ENCODE measurements around the gene BCORL1. TPM values are rescaled to one million over a fixed set of nuclear protein-coding genes. Genes with fewer than 3 reads are reported as not detected.

The BCORL1 gene
- total RNA-seq, 1 donor from 2014 or later, result 1.7 TPM

DNA sequence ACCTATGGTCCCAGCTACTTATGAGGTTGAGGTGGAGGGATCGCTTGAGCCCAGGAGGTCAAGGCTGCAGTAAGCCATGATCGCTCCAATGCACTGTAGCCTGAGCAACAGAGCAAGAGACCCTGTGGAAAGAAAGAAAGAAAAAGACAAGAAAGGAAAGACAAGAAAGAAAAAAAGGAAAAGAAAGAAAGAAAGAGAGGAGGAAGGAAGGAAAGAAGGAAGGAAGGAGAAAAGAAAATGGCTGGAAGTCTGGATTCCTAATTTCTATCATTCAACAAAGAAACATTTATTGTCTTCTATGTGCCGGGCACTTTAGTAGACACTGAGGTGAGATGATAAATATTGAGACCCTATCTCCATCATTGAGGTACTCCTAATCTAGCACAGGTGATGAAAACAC, 26.8 kb upstream of the BCORL1 start:
- TF ChIP-seq, protein P1, sequence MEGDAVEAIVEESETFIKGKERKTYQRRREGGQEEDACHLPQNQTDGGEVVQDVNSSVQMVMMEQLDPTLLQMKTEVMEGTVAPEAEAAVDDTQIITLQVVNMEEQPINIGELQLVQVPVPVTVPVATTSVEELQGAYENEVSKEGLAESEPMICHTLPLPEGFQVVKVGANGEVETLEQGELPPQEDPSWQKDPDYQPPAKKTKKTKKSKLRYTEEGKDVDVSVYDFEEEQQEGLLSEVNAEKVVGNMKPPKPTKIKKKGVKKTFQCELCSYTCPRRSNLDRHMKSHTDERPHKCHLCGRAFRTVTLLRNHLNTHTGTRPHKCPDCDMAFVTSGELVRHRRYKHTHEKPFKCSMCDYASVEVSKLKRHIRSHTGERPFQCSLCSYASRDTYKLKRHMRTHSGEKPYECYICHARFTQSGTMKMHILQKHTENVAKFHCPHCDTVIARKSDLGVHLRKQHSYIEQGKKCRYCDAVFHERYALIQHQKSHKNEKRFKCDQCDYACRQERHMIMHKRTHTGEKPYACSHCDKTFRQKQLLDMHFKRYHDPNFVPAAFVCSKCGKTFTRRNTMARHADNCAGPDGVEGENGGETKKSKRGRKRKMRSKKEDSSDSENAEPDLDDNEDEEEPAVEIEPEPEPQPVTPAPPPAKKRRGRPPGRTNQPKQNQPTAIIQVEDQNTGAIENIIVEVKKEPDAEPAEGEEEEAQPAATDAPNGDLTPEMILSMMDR (conservative IDR thresholded peaks at IDR 0.05; ENCODE audit: low read depth, low read length), result no peak
- DNase-seq (ENCODE audit: low read depth), result no peak
- no peak overlapping the region for H3K4me3 ChIP-seq (ENCODE audit: low read depth, low read length)

DNA sequence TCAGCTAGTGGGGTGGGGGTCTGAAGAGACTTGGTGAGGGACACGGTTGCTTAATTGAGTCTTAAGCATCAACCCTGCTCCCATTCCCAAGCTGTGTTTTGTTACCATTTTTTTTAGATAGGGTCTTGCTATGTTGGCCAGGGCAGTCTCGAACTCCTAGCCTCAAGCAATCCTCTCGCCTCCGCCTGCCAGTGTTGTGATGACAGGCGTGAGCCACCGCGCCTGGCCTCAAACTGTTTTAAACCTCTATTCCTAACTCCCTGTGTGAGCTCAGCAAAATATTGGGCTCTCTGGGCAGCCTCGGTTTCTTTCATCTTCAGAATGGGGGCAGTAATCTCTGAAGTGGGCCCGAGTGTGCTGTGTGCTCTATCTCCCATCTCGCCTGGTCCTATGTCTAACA, 26.3 kb upstream of the BCORL1 start:
- no peak overlapping the region for H3K4me3 ChIP-seq (ENCODE audit: low read depth, low read length)
- no peak for DNase-seq (ENCODE audit: low read depth)
- TF ChIP-seq, protein P1 (conservative IDR thresholded peaks at IDR 0.05; ENCODE audit: low read depth, low read length), result no peak

DNA sequence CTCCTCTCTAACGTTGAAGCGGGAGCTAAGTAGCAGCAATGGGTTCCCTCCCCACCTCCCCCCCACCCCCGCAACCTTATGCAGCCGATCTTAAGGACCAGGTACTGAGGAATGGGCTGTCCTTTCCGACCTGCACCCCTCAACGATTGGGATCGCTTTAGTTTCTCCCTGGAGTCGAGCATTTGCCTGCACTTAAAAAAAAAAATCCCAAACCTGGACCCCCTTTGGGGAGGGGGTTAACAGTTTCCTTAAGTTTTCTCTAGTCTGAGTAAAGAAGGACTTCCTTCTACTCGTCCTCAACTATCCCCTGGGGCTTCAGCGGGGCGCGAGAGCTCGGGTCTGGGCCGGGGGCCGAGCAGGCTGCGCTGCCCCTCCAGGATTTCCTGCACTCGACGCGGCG, 25.7 kb upstream of the BCORL1 start:
- H3K4me3 ChIP-seq (ENCODE audit: low read depth, low read length), result peak overlapping the region; percentile 49
- TF ChIP-seq, protein P1 (conservative IDR thresholded peaks at IDR 0.05; ENCODE audit: low read depth, low read length), result no peak
- no peak for DNase-seq (ENCODE audit: low read depth)

DNA sequence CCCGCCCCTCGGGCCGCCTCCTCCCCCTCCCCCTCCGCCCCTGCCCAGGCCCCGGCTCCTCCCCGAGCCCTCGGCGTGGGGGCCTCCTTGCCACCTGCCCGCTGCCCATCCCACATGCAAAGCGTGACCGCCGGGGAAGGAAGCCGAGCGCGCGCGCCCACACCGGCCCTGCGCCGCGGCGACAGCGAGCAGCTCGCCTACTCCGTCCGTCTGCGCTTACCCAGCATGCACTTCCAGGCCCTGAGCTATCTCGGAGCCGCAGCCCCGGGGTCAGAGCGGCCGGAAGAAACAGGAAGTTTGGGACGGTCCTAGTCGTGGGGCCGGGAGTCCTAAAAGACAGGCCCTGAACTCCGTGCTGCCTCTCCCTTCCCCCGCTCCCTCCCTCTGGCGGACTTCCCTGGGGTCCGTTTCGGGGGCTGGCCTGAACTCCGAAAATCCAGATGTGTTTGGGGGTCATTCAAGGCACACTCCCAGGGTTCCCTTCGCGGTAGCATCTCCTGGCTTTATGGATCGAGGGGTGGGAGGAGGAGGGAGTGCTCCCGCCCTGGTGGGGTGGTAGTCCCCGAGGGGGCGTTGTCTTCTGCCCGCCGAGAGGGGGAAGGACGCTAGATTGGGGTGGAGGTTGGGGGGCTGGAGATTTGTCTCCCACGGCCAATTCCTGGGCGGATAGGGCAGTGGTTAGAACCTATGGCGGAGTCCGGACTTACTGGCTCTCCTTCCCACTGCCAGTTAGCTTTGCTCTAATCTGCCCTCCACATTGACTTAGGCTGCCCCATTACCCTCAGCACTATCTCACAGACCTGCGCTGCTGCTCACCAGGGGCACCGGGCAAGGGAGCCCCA, 25.0 kb upstream of the BCORL1 start:
- H3K4me3 ChIP-seq (ENCODE audit: low read depth, low read length), result peak overlapping the region; percentile 49
- no peak for DNase-seq (ENCODE audit: low read depth)

DNA sequence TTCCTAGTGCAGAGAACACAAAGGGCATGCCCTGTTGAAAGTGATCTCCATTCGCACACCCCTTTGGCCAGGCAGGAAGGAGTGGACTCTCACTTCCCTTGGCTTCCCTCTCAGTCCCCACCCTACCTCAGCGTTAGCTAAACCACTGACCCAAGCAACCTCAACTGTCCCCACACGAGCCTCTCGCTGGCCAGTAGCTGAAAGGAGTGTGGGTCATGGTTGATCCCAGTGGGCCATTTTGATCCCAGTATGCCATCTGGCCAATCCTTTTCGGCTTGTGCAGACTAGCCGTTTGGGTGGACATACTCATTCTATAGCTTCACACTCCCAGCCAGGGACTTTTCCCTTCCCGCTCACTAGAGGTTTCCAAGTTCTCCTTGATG, 24.4 kb upstream of the BCORL1 start:
- DNase-seq (ENCODE audit: low read depth), result no peak
- TF ChIP-seq, protein P1 (conservative IDR thresholded peaks at IDR 0.05; ENCODE audit: low read depth, low read length), result no peak
- no peak overlapping the region for H3K4me3 ChIP-seq (ENCODE audit: low read depth, low read length)

More for the DNA sequence above, 25.0 kb upstream of the BCORL1 start:
- TF ChIP-seq, protein P1 (conservative IDR thresholded peaks at IDR 0.05; ENCODE audit: low read depth, low read length), result no peak

DNA sequence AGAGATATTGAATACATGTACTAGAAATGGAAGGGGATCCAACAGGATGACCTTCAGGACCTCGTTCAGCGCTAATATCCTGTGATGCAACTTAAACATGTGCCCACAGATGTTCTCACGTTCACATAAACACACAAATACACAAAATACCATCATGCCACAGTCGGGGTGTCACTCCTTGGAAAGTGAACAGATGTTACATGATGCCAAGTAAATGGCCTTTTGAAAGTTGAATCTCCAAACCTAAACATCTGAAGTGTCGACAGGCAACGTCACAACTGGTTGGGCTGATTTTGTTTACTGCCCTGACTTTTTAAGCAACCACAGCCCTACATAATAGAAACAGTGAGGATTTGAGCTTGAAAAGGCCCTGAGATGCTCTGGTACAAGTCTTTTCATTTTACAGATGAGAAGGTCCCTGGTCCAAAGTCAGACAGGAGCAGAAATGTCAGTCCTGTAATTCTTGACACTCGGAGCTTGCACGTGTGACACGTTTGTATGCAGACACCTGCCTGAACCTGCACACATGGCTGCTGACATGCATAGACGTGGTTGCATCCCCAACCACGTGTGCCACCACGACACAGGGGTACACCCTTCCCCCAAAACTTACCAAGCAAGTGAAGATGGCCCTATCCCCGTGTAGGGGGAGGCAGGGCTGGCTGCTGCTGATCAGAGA, 23.5 kb upstream of the BCORL1 start:
- no peak overlapping the region for H3K4me3 ChIP-seq (ENCODE audit: low read depth, low read length)
- TF ChIP-seq, protein P1 (conservative IDR thresholded peaks at IDR 0.05; ENCODE audit: low read depth, low read length), result no peak
- DNase-seq (ENCODE audit: low read depth), result no peak
